ENCODE results near the gene TCERG1L.

DNA sequence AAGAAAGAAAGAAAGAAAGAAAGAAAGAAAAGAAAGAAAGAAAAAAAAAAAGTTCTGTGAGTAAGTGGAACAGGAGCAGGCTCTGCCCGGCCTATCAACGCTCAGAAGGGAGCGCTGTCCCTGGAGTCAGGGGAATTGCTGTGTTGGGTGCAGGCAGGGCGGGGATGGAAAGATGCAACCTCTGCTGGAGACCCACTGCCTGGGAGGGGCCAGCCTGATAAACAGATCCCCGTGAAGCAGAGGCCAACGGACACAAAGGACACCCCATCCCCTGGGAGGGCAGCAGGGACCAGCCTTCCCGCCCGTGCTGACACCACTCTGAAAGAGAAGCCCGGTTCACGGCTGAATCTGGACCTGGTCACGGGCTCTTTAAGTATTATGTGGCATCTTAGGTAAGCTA, 54.5 kb downstream of the TCERG1L start:
- TF ChIP-seq, protein P1, sequence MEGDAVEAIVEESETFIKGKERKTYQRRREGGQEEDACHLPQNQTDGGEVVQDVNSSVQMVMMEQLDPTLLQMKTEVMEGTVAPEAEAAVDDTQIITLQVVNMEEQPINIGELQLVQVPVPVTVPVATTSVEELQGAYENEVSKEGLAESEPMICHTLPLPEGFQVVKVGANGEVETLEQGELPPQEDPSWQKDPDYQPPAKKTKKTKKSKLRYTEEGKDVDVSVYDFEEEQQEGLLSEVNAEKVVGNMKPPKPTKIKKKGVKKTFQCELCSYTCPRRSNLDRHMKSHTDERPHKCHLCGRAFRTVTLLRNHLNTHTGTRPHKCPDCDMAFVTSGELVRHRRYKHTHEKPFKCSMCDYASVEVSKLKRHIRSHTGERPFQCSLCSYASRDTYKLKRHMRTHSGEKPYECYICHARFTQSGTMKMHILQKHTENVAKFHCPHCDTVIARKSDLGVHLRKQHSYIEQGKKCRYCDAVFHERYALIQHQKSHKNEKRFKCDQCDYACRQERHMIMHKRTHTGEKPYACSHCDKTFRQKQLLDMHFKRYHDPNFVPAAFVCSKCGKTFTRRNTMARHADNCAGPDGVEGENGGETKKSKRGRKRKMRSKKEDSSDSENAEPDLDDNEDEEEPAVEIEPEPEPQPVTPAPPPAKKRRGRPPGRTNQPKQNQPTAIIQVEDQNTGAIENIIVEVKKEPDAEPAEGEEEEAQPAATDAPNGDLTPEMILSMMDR (IDR thresholded peaks at IDR 0.05), result no peak
- no peak for TF ChIP-seq POLR2A (IDR thresholded peaks at IDR 0.05)
